Measurements from ENCODE around the gene NMBR.

DNA sequence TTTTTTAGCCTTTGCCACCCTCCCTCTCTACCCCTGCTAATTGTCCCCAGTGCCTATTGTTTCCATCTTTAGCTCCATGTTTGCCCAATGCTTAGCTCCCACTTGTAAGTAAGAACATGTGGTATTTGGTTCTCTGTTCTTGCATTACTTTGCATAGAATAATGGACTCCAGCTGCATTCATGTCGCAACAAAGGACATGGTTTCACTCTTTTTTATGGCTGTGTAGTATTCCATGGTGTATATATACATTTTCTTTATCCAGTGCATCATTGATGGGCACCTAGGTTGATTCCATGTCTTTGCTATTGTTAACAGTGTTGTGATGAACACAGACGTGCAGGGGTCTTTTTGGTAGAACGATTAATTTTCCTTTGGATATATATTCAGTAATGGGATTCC, 118.4 kb downstream of the NMBR start:
- TF ChIP-seq, protein P1, sequence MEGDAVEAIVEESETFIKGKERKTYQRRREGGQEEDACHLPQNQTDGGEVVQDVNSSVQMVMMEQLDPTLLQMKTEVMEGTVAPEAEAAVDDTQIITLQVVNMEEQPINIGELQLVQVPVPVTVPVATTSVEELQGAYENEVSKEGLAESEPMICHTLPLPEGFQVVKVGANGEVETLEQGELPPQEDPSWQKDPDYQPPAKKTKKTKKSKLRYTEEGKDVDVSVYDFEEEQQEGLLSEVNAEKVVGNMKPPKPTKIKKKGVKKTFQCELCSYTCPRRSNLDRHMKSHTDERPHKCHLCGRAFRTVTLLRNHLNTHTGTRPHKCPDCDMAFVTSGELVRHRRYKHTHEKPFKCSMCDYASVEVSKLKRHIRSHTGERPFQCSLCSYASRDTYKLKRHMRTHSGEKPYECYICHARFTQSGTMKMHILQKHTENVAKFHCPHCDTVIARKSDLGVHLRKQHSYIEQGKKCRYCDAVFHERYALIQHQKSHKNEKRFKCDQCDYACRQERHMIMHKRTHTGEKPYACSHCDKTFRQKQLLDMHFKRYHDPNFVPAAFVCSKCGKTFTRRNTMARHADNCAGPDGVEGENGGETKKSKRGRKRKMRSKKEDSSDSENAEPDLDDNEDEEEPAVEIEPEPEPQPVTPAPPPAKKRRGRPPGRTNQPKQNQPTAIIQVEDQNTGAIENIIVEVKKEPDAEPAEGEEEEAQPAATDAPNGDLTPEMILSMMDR (IDR thresholded peaks at IDR 0.05), result no peak
- no peak for TF ChIP-seq EZH2 (IDR thresholded peaks at IDR 0.05; ENCODE audit: borderline replicate concordance, insufficient read depth, low read depth, low read length, poor library complexity, severe bottlenecking)
